Caco-2 (cell line): ENCODE data around the gene ATOH8. TPM values are rescaled to one million over a fixed set of nuclear protein-coding genes. Genes with fewer than 3 reads are reported as not detected.

Experiments used
- BruUV-seq: library from RNA; stranded (reverse); fragments of 400-500 nt; replicated peaks from 2 replicates; lab custom pipeline; 2021; lab: Mats Ljungman, UMichigan
- CTCF ChIA-PET: fragments of 300-600 bp; sonication (Branson Sonifier 250); formaldehyde crosslinking; loops from one replicate; lab custom pipeline; 2022; ENCODE audit warnings: antibody characterized with exemption; lab: Charles Lee
- POLR2A ChIA-PET: fragments of 300-600 bp; sonication (Branson Sonifier 250); formaldehyde crosslinking; loops from one replicate; lab custom pipeline; 2022; ENCODE audit warnings: antibody characterized with exemption; lab: Charles Lee
- DNase-seq, 2 experiments: peaks; one replicate each; pipeline versions ENCODE4 v3.0.0 to v3.0.0-alpha.2; 2020 to 2022
- H3K27me3 ChIP-seq: replicated peaks from 2 replicates; pipeline ENCODE4 v1.6.0; 2011; ENCODE audit warnings: low read length; ENCODE audit not compliant: control insufficient read depth, insufficient read depth
- H3K36me3 ChIP-seq: 2 replicates; pipeline ENCODE4 v1.5.1; 2011; ENCODE audit warnings: low read length; ENCODE audit not compliant: control insufficient read depth, insufficient read depth
- H3K4me1 ChIP-seq: fragments of 250-450 bp; sonication (Bioruptor Pico); 2 replicates; pipeline ENCODE4 v1.5.1; 2020; ENCODE audit warnings: mild to moderate bottlenecking
- H3K4me3 ChIP-seq: 2 replicates; pipeline ENCODE4 v1.5.1; 2011; ENCODE audit warnings: low read depth, mild to moderate bottlenecking, control low read depth, low read length
- H3K9me3 ChIP-seq: fragments of 250-450 bp; sonication (Bioruptor Pico); 2 replicates; pipeline ENCODE4 v1.5.1; 2020; ENCODE audit warnings: mild to moderate bottlenecking, moderate library complexity
- H3K27ac Mint-ChIP-seq: one replicate; pipeline ENCODE4 v1.8.0; 2022; ENCODE audit warnings: mixed read lengths; ENCODE audit not compliant: unreplicated experiment
- H3K27me3 Mint-ChIP-seq: one replicate; pipeline ENCODE4 v1.8.0; 2022; ENCODE audit warnings: mixed read lengths; ENCODE audit not compliant: insufficient read depth, unreplicated experiment
- H3K36me3 Mint-ChIP-seq: one replicate; pipeline ENCODE4 v1.8.0; 2022; ENCODE audit warnings: mild to moderate bottlenecking, mixed read lengths; ENCODE audit not compliant: insufficient read depth, unreplicated experiment
- H3K4me1 Mint-ChIP-seq: one replicate; pipeline ENCODE4 v1.8.0; 2022; ENCODE audit warnings: low read depth, mixed read lengths; ENCODE audit not compliant: unreplicated experiment
- H3K4me3 Mint-ChIP-seq: one replicate; pipeline ENCODE4 v1.8.0; 2022; ENCODE audit warnings: mild to moderate bottlenecking, moderate library complexity, mixed read lengths; ENCODE audit not compliant: unreplicated experiment
- H3K9me3 Mint-ChIP-seq: one replicate; pipeline ENCODE4 v1.8.0; 2022; ENCODE audit warnings: mixed read lengths; ENCODE audit not compliant: unreplicated experiment
- intact Hi-C: fragments of 100-400 bp; cut with micrococcal nuclease; formaldehyde crosslinking; loops from one replicate; pipeline ENCODE4 v1.10.0; 2022; ENCODE audit not compliant: unreplicated experiment
- total RNA-seq: library from RNA; stranded (reverse); gene quantifications from 2 replicates; pipeline ENCODE4 v1.2.3, GENCODE V29; 2022
- TF ChIP-seq, protein P1 (sequence below), 2 experiments: fragments of 200-600 bp in 1 of 2; IDR thresholded peaks; 1 replicate in 1 of 2; 2 replicates in 1 of 2; pipeline versions ENCODE4 v1.5.1 to v1.8.0; 2011 to 2022; ENCODE audit warnings: antibody characterized with exemption in 1 of 2, control low read depth in 1 of 2, inconsistent platforms in 1 of 2, low read depth in 1 of 2, low read length in 1 of 2, mild to moderate bottlenecking in 1 of 2, moderate library complexity in 1 of 2; ENCODE audit not compliant: insufficient read depth in 1 of 2, severe bottlenecking in 1 of 2, unreplicated experiment in 1 of 2

Gene ATOH8
- total RNA-seq, 1 experiment from 2014 or later, result not detected

DNA sequence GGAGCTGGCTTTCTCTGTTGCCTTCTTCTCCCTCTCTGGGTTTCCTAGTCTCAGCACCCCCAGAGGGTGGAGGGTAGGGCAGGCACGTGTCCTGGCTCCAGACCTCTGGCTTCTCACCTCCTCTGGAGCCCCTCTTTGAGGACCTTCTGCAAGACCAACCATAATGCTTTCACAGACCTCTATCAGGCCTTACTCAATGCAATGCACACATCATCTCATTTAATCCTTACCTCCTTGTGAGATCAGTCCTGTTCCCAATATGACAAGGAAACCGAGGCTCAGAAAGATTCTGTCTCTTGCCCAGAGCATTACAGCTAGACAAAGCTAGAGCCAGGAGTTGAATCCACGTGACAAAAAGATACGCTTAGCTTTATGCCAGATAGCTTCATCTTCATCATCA, 8.2 kb downstream of the ATOH8 start:
- Mint-ChIP-seq H3K36me3 (no peaks in the 10 kb centered on the region), H3K4me3 (no peak overlapping the region), H3K27ac (no peak overlapping the region), H3K4me1 (no peaks in the 10 kb centered on the region), H3K9me3 (no peaks in the 10 kb centered on the region), H3K27me3 (peaks cover 3% of the 10 kb centered on the region)
- Histone ChIP-seq H3K9me3 (no peaks in the 10 kb centered on the region), H3K4me1 (no peaks in the 10 kb centered on the region; the same call in 1 of the 2 replicates), H3K36me3 (no peaks in the 10 kb centered on the region; the same call in 1 of the 2 replicates), H3K27me3 (peaks cover under 1% of the 10 kb centered on the region; the same call in 1 of the 2 replicates), H3K4me3 (no peak overlapping the region)
- intact Hi-C loops, result no loop called here
- CTCF ChIA-PET, result interaction anchor here (1.0 to 1.6 kb wide), 4 partner anchors 33 to 55 kb away, joined by 3 to 5 read pairs (median 4); no protein-coding TSS in a partner anchor
- BruUV-seq, result no TSS peak
- TF ChIP-seq, protein P1, sequence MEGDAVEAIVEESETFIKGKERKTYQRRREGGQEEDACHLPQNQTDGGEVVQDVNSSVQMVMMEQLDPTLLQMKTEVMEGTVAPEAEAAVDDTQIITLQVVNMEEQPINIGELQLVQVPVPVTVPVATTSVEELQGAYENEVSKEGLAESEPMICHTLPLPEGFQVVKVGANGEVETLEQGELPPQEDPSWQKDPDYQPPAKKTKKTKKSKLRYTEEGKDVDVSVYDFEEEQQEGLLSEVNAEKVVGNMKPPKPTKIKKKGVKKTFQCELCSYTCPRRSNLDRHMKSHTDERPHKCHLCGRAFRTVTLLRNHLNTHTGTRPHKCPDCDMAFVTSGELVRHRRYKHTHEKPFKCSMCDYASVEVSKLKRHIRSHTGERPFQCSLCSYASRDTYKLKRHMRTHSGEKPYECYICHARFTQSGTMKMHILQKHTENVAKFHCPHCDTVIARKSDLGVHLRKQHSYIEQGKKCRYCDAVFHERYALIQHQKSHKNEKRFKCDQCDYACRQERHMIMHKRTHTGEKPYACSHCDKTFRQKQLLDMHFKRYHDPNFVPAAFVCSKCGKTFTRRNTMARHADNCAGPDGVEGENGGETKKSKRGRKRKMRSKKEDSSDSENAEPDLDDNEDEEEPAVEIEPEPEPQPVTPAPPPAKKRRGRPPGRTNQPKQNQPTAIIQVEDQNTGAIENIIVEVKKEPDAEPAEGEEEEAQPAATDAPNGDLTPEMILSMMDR (IDR thresholded peaks at IDR 0.05; ENCODE audit: insufficient read depth in 1 of 2, low read depth in 1 of 2, low read length in 1 of 2, severe bottlenecking in 1 of 2, unreplicated experiment in 1 of 2), result no peak
- POLR2A ChIA-PET, result no interaction called here
- DNase-seq, result no peak

DNA sequence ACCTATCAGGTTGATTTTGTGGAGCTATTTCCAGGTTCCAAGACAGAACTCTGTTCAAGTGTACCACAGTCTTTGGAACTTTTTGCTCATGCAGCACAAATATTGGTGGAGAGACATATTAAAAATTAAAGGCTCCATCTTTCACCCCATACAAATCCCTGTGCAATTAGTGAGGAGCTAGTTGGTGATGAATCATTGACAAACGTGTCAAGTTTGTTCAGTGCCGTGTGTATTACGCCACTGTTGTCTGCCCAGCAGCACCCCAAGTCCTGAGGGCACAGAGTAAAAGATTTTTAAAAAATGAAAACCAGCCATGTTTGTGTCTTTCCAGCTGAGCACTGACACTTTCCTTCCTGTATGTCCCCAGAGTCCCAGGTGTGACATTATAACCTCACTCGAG, 9.3 kb downstream of the ATOH8 start:
- H3K4me3 ChIP-seq, result no peak overlapping the region
- DNase-seq, result no peak
- ChIA-PET CTCF (interaction anchor here (0.6 to 1.9 kb wide), 3 partner anchors 9 to 63 kb away, joined by 3 to 6 read pairs (median 3); no protein-coding TSS in a partner anchor), POLR2A (no interaction called here)
- no TSS peak for BruUV-seq
- H3K36me3 ChIP-seq, result no peaks in the 10 kb centered on the region; the same call in 1 of the 2 replicates
- TF ChIP-seq, protein P1 (IDR thresholded peaks at IDR 0.05; ENCODE audit: insufficient read depth in 1 of 2, low read depth in 1 of 2, low read length in 1 of 2, severe bottlenecking in 1 of 2, unreplicated experiment in 1 of 2), result no peak
- H3K27me3 ChIP-seq, result no peaks in the 10 kb centered on the region
- no peaks in the 10 kb centered on the region for H3K9me3 ChIP-seq
- Mint-ChIP-seq H3K36me3 (no peaks in the 10 kb centered on the region), H3K27ac (no peak overlapping the region), H3K27me3 (peaks cover 3% of the 10 kb centered on the region), H3K4me1 (no peaks in the 10 kb centered on the region), H3K4me3 (no peak overlapping the region), H3K9me3 (no peaks in the 10 kb centered on the region)
- intact Hi-C loops, result no loop called here
- no peaks in the 10 kb centered on the region; the same call in 1 of the 2 replicates for H3K4me1 ChIP-seq

DNA sequence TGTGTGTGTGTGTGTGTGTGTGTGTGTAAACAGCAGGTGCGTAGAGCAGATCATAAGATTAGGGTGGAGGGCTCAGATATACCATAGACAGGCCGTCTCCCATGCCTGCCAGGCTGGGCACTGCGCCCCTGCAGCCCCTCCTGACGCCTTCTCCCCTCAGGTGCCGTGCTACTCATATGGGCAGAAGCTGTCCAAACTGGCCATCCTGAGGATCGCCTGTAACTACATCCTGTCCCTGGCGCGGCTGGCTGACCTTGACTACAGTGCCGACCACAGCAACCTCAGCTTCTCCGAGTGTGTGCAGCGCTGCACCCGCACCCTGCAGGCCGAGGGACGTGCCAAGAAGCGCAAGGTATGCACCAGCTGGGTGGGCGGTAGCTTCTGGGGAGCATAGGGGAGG, 10.0 kb downstream of the ATOH8 start:
- Mint-ChIP-seq H3K9me3 (no peaks in the 10 kb centered on the region), H3K4me3 (no peak overlapping the region), H3K36me3 (no peaks in the 10 kb centered on the region), H3K27me3 (peaks cover 3% of the 10 kb centered on the region), H3K27ac (no peak overlapping the region), H3K4me1 (no peaks in the 10 kb centered on the region)
- ChIA-PET CTCF (interaction anchor here (1.0 to 1.9 kb wide), 2 partner anchors 9 to 35 kb away, joined by 3 to 6 read pairs; no protein-coding TSS in a partner anchor), POLR2A (no interaction called here)
- Histone ChIP-seq H3K4me3 (no peak overlapping the region), H3K9me3 (no peaks in the 10 kb centered on the region), H3K36me3 (no peaks in the 10 kb centered on the region; the same call in 1 of the 2 replicates), H3K4me1 (no peaks in the 10 kb centered on the region; the same call in 1 of the 2 replicates), H3K27me3 (no peaks in the 10 kb centered on the region)
- TF ChIP-seq, protein P1 (IDR thresholded peaks at IDR 0.05; ENCODE audit: insufficient read depth in 1 of 2, low read depth in 1 of 2, low read length in 1 of 2, severe bottlenecking in 1 of 2, unreplicated experiment in 1 of 2), result no peak
- DNase-seq, result no peak
- BruUV-seq, result no TSS peak
- intact Hi-C loops, result no loop called here
